HG03439 (cell line): ENCODE results near the gene MAP4K4.

Experiments used
- ATAC-seq: cut with Tn5 transposase; IDR thresholded peaks from one replicate; pipeline ENCODE4 v1.9.1; 2021; ENCODE audit warnings: mild to moderate bottlenecking, moderate library complexity; ENCODE audit not compliant: unreplicated experiment

Gene MAP4K4

GRCh38 chr2:101697124-101698013 lies at the start of gene MAP4K4:
Gene MAP4K4, plus strand, starts transcription at chr2:101697707. Its CDS starts 374 bp downstream, at chr2:101698081.
- ATAC-seq, result peak; percentile 57

- ATAC-seq, result no peak
Measured at GRCh38 chr2:101653469-101653868, 44.0 kb upstream of the MAP4K4 start.

GRCh38 chr2:101655702-101656422 lies 41.6 kb upstream of the MAP4K4 start:
- no peak for ATAC-seq

GRCh38 chr2:101657787-101658186 lies 39.7 kb upstream of the MAP4K4 start:
- ATAC-seq, result no peak

- no peak for ATAC-seq
Measured at GRCh38 chr2:101658387-101658786, 39.1 kb upstream of the MAP4K4 start.

GRCh38 chr2:101665312-101665711 lies 32.2 kb upstream of the MAP4K4 start:
- ATAC-seq, result no peak

GRCh38 chr2:101667823-101668222 lies 29.7 kb upstream of the MAP4K4 start:
- ATAC-seq, result no peak

- ATAC-seq, result no peak
Measured at GRCh38 chr2:101672047-101672446, 25.5 kb upstream of the MAP4K4 start.

- no peak for ATAC-seq
Measured at GRCh38 chr2:101673920-101674319, 23.6 kb upstream of the MAP4K4 start.

- ATAC-seq, result no peak
Measured at GRCh38 chr2:101675512-101675911, 22.0 kb upstream of the MAP4K4 start.

- no peak for ATAC-seq
Measured at GRCh38 chr2:101676674-101677073, 20.8 kb upstream of the MAP4K4 start.

GRCh38 chr2:101677658-101678057 lies 19.8 kb upstream of the MAP4K4 start:
- ATAC-seq, result no peak

GRCh38 chr2:101678379-101678778 lies 19.1 kb upstream of the MAP4K4 start:
- no peak for ATAC-seq

- no peak for ATAC-seq
Measured at GRCh38 chr2:101679037-101679726, 18.3 kb upstream of the MAP4K4 start.

GRCh38 chr2:101679801-101680487 lies 17.6 kb upstream of the MAP4K4 start:
- ATAC-seq, result no peak

- no peak for ATAC-seq
Measured at GRCh38 chr2:101682311-101682710, 15.2 kb upstream of the MAP4K4 start.

- no peak for ATAC-seq
Measured at GRCh38 chr2:101684313-101684712, 13.2 kb upstream of the MAP4K4 start.

- no peak for ATAC-seq
Measured at GRCh38 chr2:101688261-101688660, 9.2 kb upstream of the MAP4K4 start.

GRCh38 chr2:101689114-101689825 lies 8.2 kb upstream of the MAP4K4 start:
- ATAC-seq, result no peak

GRCh38 chr2:101690547-101691152 lies 6.9 kb upstream of the MAP4K4 start:
- no peak for ATAC-seq
